OCI-LY7 (cell line): ENCODE data around the gene KAT6B.

Experiments
- CTCF ChIP-seq: fragments of 200-600 bp; sonication (generic); conservative IDR thresholded peaks from 2 replicates; pipeline ENCODE4 v1.5.1; 2014; ENCODE audit warnings: mild to moderate bottlenecking, antibody characterized with exemption, low read length, moderate library complexity, mixed read lengths
- EZH2phosphoT487 ChIP-seq: fragments of 200-600 bp; sonication (generic); IDR thresholded peaks from 2 replicates; pipeline ENCODE4 v1.6.1; 2018; ENCODE audit warnings: low read depth, borderline replicate concordance, mild to moderate bottlenecking, mixed run types, antibody characterized with exemption, low read length, moderate library complexity, mixed read lengths

- TF ChIP-seq CTCF = no peak
- TF ChIP-seq EZH2phosphoT487 = no peak
Measured at GRCh38 chr10:75028049-75028448, 201.6 kb downstream of the KAT6B start.
